ENCODE data around the gene NOL3. TPM values are rescaled to one million over a fixed set of nuclear protein-coding genes. Genes with fewer than 3 reads are reported as not detected.

NOL3 gene
- total and polyA plus RNA-seq, 9 of the 15 experiments (the other 6 are each of a cell fraction or from before 2014, with no cell fraction given): 0.45 to 14.0 (median 5.4) TPM

- TF ChIP-seq CHD4 (IDR thresholded peaks at IDR 0.05; ENCODE audit: insufficient read depth, insufficient replicate concordance, low read depth, low read length, poor library complexity, severe bottlenecking) (no peak), DNMT1 (IDR thresholded peaks at IDR 0.05) (no peak), ZNF740 (CRISPR knock-in tag; IDR thresholded peaks at IDR 0.05) (peak; percentile 4; the same call in 1 of the 2 replicates), ZNF740 (tag; IDR thresholded peaks at IDR 0.05) (no peak), SAFB (IDR thresholded peaks at IDR 0.05; ENCODE audit: borderline replicate concordance, low read depth, low read length) (no peak), ATF6 (CRISPR knock-in tag; IDR thresholded peaks at IDR 0.05) (0 out of 2 replicates have a peak, but pooled peaks have one; percentile 1)
These were observed 15.4 kb downstream of the NOL3 start (continued) for GRCh38 chr16:67185651-67186134.

GRCh38 chr16:67186550-67186950 is 16.2 kb downstream of the NOL3 start:
- H3K4me1 ChIP-seq (replicated peaks in 1 of 2; ENCODE audit: control insufficient read depth in 2 of 2, insufficient read depth in 2 of 2, low read length in 2 of 2): peaks cover 32 to 52% of the 10 kb centered on the region in 2 experiments

More at GRCh38 chr16:67186550-67186950, 16.2 kb downstream of the NOL3 start:
- WGBS (ENCODE audit: insufficient coverage, low coverage, missing lambda C conversion rate): 0% methylated on average over 4 of the region's 5 CpGs
- peaks cover 11% of the 10 kb centered on the region for H4K20me1 ChIP-seq (replicated peaks; ENCODE audit: control insufficient read depth, insufficient read depth, low read length)
- intact Hi-C loops (cut with micrococcal nuclease): loop anchor here (10.0 kb wide), 2 partner anchors 172 to 232 kb away; no protein-coding TSS in a partner anchor
- no peak overlapping the region for H3K27ac ChIP-seq (ENCODE audit: extremely low read depth, low read depth, low read length)
- DNase-seq (ENCODE audit: extremely low read depth in 1 of 4, low spot score in 3 of 4) (no peak), ATAC-seq (no peak), FAIRE-seq (no peak)
- peaks cover 17% of the 10 kb centered on the region for H3K79me2 ChIP-seq (ENCODE audit: control insufficient read depth, insufficient read depth, low read length)
- in situ Hi-C loops (cut with MboI): no loop called here
- H3K9ac ChIP-seq (ENCODE audit: insufficient read depth in 1 of 2, low read depth in 2 of 2, low read length in 2 of 2): no peak overlapping the region
- H3K27me3 ChIP-seq (ENCODE audit: control insufficient read depth in 2 of 2, insufficient read depth in 2 of 2, low read length in 2 of 2): no peaks in the 10 kb centered on the region
- no peaks in the 10 kb centered on the region for H3K9me3 ChIP-seq (replicated peaks; ENCODE audit: control insufficient read depth, insufficient read depth, low read depth, low read length)
- H3K4me3 ChIP-seq: no peak overlapping the region
- ChIA-PET CTCF (ENCODE audit: low intra/inter-chr PET ratio) (no interaction called here), POLR2A (no interaction called here)
- H2AFZ ChIP-seq (ENCODE audit: low read depth, low read length): no peak overlapping the region
- H3K36me3 ChIP-seq (ENCODE audit: control insufficient read depth, insufficient read depth, low read length): no peaks in the 10 kb centered on the region
- no peaks in the 10 kb centered on the region for H3K9me1 ChIP-seq (ENCODE audit: control insufficient read depth, insufficient read depth, low read length)
- H3K4me2 ChIP-seq (ENCODE audit: insufficient read depth, low read length): no peak overlapping the region
- TF ChIP-seq ZHX1 (conservative IDR thresholded peaks at IDR 0.05; ENCODE audit: low read length) (no peak), USF2 (CRISPR knock-in tag; IDR thresholded peaks at IDR 0.05) (no peak), RAD51 (IDR thresholded peaks at IDR 0.05; ENCODE audit: borderline replicate concordance, low read depth) (no peak), KLF1 (tag; IDR thresholded peaks at IDR 0.05) (no peak), PHF20 (IDR thresholded peaks at IDR 0.05; ENCODE audit: partially characterized antibody) (no peak), SIX5 (IDR thresholded peaks at IDR 0.05; ENCODE audit: borderline replicate concordance in 1 of 2, insufficient read depth in 1 of 2, low read depth in 1 of 2, low read length in 2 of 2) (no peak), ZNF778 (CRISPR knock-in tag; IDR thresholded peaks at IDR 0.05) (no peak)
- no TSS peak for BruUV-seq (replicated peaks)
